RWPE1 (cell line): ENCODE data around the gene COL20A1.

ENCODE experiments used
- CTCF ChIA-PET: fragments of 350-600 bp; sonication (Branson Sonifier 250); formaldehyde crosslinking; extraction: SDS; loops from one replicate; lab custom pipeline; 2021; lab: Yijun Ruan, JAX
- POLR2A ChIA-PET: fragments of 400-600 bp; formaldehyde crosslinking; extraction: SDS; loops from one replicate; lab custom pipeline; 2020; ENCODE audit warnings: antibody characterized with exemption; ENCODE audit not compliant: low non-redundant PET; lab: Yijun Ruan, JAX
- DNase-seq: peaks from one replicate; pipeline ENCODE4 v3.0.0; 2012; ENCODE audit warnings: low spot score
- H3K27ac ChIP-seq: fragments of 450-650 bp; 2 replicates; pipeline ENCODE4 v1.5.1; 2017
- TF ChIP-seq, protein P1 (sequence below): fragments of 450-650 bp; conservative IDR thresholded peaks from 2 replicates; pipeline ENCODE4 v1.5.1; 2017; ENCODE audit warnings: low read depth, mild to moderate bottlenecking

The COL20A1 gene

GRCh38 chr20:63372971-63373885, 80.2 kb downstream of the COL20A1 start:
- POLR2A ChIA-PET: no interaction called here
- CTCF ChIA-PET: interaction anchor here (1.2 kb wide), 1 partner anchor 123 kb away, joined by 4 read pairs; no protein-coding TSS in a partner anchor
- no peak overlapping the region for H3K27ac ChIP-seq
- TF ChIP-seq, protein P1, sequence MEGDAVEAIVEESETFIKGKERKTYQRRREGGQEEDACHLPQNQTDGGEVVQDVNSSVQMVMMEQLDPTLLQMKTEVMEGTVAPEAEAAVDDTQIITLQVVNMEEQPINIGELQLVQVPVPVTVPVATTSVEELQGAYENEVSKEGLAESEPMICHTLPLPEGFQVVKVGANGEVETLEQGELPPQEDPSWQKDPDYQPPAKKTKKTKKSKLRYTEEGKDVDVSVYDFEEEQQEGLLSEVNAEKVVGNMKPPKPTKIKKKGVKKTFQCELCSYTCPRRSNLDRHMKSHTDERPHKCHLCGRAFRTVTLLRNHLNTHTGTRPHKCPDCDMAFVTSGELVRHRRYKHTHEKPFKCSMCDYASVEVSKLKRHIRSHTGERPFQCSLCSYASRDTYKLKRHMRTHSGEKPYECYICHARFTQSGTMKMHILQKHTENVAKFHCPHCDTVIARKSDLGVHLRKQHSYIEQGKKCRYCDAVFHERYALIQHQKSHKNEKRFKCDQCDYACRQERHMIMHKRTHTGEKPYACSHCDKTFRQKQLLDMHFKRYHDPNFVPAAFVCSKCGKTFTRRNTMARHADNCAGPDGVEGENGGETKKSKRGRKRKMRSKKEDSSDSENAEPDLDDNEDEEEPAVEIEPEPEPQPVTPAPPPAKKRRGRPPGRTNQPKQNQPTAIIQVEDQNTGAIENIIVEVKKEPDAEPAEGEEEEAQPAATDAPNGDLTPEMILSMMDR: no peak
- DNase-seq: no peak

DNA sequence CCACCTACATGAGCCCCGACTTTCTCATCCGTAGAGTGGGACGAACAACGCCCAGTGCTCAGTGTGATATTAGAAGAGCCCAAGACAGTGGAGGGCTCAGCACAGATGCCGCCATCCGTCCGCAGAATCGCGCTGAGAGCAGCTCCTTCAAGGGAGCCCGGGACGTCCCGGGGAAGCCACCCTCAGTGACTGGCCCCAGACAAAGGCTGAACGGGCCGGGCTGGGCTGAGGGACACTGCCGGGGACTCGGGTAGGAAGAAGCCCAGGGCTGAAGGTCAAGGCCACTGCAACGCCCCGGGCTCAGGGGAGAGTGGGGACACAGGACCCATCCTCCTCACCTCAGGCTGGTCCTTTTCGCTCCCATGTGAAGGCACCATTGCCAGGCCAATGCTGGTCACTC, 81.0 kb downstream of the COL20A1 start:
- POLR2A ChIA-PET: no interaction called here
- CTCF ChIA-PET: interaction anchor here (0.5 to 1.2 kb wide), 2 partner anchors 8 to 122 kb away, joined by 4 to 7 read pairs; no protein-coding TSS in a partner anchor
- H3K27ac ChIP-seq: no peak overlapping the region
- TF ChIP-seq, protein P1: no peak
- DNase-seq: no peak

DNA sequence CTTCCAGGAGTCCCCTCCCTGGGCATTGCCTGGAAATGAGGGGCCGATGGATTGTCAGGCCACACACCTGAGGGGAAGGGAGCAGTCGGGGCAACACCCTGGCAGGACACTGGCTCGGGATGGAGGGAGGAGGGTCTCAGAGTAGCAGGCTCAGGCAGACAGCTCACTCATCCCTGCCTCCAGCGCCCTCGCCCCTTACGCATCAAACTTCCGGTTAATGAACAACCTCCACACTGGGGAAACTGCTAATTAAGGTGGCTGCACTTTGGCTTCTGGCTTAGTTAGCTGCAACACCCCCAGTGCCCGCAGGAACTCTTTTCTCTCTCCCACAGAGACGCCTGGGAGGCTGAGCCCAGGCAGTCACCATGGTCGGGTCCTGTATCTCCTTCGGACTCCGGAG, 81.5 kb downstream of the COL20A1 start:
- ChIA-PET POLR2A (no interaction called here), CTCF (interaction anchor here (0.5 to 1.2 kb wide), 2 partner anchors 8 to 122 kb away, joined by 4 to 7 read pairs; no protein-coding TSS in a partner anchor)
- H3K27ac ChIP-seq: no peak overlapping the region
- no peak for DNase-seq
- TF ChIP-seq, protein P1: no peak

GRCh38 chr20:63375438-63375837, 82.5 kb downstream of the COL20A1 start:
- ChIA-PET POLR2A (no interaction called here), CTCF (interaction anchor here (8.1 kb wide), 1 partner anchor 66 kb away, joined by 178 read pairs; no protein-coding TSS in a partner anchor)
- H3K27ac ChIP-seq: no peak overlapping the region
- TF ChIP-seq, protein P1: no peak
- DNase-seq: no peak

GRCh38 chr20:63376283-63377250, 83.6 kb downstream of the COL20A1 start:
- TF ChIP-seq, protein P1: no peak
- no peak overlapping the region for H3K27ac ChIP-seq
- CTCF ChIA-PET: interaction anchor here (0.6 to 8.1 kb wide), 9 partner anchors 43 to 593 kb away, joined by 3 to 178 read pairs (median 4); partner anchors contain the start of gene BIRC7
- no peak for DNase-seq
- POLR2A ChIA-PET: no interaction called here
